GM12801 (cell line): Measurements from ENCODE around the gene TMEM208.

Experiments used
- TF ChIP-seq, protein P1 (sequence below): IDR thresholded peaks from one replicate; pipeline ENCODE4 v1.5.1; 2011; ENCODE audit warnings: control low read depth; ENCODE audit not compliant: insufficient read length; ENCODE audit errors: extremely low read depth

Gene TMEM208

DNA sequence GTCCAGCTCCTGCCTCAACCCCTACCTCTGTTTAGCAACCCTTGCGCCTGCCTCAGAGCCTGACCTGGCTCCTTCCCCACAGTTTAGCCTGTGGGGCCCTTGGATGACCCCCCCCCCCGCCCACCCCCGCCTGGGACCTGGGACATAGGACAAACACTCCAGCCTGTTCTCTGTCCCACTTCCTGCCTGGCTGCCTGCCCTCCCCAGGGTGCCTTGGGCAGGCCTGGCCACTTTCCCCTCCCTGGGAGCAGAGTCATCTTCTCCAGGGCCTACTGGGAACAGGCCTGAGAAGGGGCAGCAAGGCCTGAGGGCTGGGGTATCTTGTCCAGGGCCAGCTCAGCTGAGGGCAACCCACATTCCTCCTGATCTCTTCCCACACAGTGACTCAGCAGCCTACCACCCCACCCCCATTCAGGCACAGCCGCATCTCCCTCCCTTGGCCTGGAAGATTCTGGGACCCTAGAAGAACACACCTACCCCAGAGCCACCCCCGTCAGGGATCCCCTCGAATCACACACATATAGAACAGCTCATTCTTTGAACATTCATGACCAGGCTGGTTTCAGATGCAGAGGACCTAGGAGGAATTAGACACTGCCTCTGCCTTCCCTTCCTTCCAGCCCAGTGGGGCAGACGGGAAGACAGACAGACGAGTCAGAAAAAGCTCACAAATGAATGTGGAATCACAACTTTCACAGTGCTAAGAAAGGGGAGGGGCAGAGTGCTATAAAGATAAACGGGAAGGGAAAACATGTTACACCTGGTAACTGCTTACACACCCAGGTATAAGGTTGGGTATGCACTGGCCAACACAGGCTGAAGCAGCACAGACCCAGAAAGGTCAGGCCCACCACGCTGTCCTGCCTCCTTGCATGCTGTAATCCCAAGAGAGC, 14.3 kb downstream of the TMEM208 start:
- TF ChIP-seq, protein P1, sequence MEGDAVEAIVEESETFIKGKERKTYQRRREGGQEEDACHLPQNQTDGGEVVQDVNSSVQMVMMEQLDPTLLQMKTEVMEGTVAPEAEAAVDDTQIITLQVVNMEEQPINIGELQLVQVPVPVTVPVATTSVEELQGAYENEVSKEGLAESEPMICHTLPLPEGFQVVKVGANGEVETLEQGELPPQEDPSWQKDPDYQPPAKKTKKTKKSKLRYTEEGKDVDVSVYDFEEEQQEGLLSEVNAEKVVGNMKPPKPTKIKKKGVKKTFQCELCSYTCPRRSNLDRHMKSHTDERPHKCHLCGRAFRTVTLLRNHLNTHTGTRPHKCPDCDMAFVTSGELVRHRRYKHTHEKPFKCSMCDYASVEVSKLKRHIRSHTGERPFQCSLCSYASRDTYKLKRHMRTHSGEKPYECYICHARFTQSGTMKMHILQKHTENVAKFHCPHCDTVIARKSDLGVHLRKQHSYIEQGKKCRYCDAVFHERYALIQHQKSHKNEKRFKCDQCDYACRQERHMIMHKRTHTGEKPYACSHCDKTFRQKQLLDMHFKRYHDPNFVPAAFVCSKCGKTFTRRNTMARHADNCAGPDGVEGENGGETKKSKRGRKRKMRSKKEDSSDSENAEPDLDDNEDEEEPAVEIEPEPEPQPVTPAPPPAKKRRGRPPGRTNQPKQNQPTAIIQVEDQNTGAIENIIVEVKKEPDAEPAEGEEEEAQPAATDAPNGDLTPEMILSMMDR = no peak

DNA sequence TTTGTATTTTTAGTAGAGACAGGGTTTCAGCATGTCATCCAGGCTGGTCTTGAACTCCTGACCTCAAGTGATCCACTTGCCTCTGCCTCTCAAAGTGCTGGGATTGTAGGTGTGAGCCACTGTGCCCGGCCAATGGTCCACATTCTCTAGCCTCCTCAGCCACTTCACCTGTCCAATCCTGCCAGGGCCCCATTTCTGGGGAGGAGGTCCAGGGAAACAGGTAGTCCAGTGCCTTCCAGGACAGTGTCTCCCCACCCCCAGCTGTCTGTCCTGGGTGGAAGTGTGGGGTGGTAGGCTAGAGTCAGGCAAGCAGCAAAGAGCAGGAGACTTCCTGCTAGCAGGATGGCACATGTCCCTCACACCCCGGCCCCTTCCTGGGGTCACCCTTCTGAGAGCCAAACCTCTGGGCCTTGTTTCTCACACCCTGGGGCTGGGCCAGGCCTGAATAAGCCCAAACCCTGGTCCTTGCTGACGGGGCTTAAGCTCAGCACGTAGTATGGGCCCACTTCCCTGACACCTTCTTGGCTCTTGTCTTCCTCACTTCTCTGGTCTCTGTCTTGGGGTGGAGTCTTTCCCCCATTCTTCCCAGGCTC, 15.3 kb downstream of the TMEM208 start:
- TF ChIP-seq, protein P1 = no peak

DNA sequence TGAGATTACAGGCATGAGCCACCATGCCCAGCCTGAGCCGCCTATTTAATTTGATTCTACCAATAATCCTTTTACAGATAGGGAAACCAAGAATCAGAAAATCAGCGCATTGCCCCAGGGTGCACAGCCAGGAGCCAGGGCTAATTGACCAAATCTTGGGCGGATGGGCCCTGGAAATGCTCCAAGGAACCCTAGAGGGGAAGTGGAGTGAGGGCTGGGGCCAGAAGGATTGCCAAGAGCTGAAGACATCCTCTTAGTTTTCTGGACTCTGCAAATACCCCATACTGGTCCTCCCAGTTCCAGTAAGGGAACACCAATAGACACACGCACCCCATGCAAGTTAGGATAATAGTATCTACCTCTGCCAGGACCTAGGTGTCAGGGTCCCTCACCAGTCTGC, 16.6 kb downstream of the TMEM208 start:
- TF ChIP-seq, protein P1 = no peak

DNA sequence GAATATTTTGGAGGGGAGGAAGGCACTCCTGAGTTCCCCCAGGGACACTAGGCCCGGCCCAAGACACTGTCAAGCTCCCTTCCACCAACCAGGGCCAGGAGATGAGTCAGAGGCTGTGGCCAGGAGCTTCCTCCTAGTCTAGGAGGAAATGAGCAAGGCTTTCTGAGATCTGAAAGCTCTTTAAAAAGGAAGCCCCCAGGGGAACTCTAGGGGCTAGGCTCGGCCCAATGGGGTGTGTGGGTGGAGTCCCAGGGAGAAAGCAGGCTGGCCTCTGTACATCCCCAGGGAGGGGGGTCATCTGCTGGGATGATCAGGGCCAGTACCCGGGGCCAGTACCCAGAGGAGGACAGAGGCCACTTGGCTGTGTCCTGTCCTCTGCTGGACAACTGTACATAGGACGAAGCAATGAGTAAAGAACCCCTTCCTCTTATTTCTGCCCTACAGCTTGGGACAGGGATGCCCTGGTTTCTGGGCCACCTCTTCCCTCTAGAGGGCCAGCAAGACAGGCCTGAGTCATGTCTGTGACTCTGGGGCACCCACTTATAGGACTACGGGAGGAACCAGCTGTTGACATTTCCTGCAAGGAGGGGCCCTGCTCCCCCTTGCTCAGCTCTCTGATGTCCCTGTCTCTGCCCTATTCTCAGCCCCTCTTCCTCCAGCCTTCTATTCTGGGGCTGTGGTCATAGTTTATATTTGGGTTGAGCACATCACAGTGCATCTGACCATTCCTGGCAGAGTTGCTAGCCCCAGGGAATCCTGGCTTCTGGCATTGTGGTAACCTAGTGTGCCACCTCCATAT, 17.7 kb downstream of the TMEM208 start:
- TF ChIP-seq, protein P1 = no peak

DNA sequence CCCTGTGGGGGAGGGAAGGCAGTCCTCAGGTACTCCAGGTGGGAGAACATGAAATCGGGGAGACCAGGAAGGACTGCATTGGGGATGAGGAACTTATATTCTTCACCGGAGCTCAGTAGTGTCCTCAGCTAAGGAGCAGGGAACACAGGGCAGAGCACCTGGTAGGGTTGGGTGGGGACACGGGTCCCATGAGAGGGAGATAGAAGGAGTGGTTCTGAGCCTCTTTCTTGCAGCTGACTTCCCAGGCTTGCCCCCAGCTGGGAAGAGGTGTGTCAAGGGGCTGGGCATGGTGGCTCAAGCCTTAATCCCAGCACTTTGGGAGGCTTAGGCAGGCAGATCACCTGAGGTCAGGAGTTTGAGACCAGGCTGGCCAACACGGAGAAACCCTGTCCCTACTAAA, 18.3 kb downstream of the TMEM208 start:
- TF ChIP-seq, protein P1 = no peak

DNA sequence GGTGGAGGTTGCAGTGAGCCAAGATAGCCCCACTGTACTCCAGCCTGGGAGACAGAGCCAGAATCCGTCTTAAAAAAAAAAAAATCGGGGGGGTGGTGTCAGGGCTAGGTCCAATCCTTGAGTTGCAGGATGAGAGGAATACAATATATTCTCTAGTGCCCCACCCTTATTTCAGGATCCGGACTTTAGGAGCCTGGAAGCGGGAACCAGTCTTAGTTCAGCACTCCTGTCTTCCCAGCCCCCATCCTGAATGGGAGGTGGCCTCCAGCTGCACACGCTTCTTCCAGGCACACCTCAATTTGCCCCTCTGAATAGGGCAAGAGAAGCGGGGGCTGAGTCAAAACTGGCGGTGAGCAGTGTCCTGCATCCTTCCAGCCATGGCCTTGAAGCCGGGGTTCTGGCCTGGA, 18.7 kb downstream of the TMEM208 start:
- TF ChIP-seq, protein P1 = no peak

DNA sequence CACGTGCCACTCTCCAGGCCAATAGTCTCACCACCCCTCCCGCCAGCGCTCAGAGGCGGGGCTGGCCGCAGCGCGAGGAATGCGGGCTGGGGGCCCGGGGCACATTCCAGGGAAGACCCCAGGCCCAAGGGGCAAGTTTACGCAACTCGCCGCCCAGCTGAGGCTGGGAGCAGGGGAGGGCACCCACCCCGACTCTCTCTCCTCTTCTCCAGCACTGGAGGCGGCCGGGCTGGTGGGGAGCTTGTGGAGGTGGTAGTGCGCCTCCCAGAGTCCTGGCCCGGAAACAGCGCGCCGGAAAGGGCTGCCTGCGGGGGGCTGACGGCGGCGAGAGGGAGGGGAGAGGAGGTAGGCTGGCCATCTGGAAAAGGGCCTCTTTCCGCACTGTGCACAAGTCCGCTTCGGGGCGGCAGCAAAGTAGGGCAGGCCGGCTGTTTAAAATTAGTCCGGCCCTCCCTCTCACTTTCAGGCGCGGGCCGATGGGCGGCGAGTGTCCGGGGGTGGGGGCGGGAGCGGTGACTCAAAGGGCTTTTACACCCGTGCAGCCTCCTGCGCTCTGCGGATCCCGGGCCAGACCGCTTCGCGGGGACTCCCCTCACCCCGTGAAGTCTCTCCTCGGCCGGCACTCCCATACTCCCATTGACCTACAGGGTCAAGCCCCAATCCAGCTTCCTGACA, 19.3 kb downstream of the TMEM208 start:
- TF ChIP-seq, protein P1 = no peak
